ENCODE results near the gene DMRT1. TPM values are rescaled to one million over a fixed set of nuclear protein-coding genes. Genes with fewer than 3 reads are reported as not detected.

DMRT1 gene
- total RNA-seq, 1 experiment from 2014 or later: 0.47 TPM

DNA sequence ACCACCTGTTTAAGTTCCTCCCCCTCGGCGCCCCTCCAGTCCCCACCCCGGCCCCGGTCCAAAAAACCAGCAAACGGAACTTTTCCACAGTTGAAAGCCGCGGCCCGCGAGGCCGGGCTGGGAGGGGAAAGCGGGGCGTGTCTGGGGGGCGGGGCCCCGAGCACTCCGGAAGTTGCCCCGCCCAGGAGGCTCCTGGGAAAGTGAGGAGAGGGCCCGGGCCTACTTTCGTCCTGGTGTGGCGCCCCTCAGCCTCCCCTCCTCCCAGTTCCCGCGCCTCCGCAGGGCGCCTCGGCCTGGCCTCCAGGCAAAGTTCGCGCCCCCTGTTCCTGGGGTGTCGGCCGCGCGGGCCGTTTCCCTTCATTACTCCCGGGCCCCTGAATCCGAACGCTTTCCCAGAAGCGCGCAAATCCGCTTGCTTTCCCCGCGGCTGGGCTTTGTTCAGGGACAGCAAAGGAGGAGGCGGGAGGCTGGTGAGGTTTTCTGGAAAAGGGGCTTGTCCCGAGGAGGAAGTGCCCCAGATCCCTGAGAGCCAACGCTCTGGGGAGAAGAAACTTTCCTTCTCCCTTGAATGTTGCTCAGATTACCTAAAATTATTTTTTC, 130.5 kb downstream of the DMRT1 start:
- H3K9me2 ChIP-seq (ENCODE audit: insufficient read depth): no peaks in the 10 kb centered on the region
- no peak overlapping the region for H3K9ac ChIP-seq (ENCODE audit: low read length)
- TF ChIP-seq ELF1 (IDR thresholded peaks at IDR 0.05; ENCODE audit: borderline replicate concordance, low read depth) (no peak), EGR1 (IDR thresholded peaks at IDR 0.05; ENCODE audit: low read depth) (no peak), FOSL1 (IDR thresholded peaks at IDR 0.05; ENCODE audit: low read depth) (no peak), EZH2phosphoT487 (IDR thresholded peaks at IDR 0.05; ENCODE audit: borderline replicate concordance) (no peak), CBX3 (IDR thresholded peaks at IDR 0.05; ENCODE audit: low read depth) (no peak), SIN3A (IDR thresholded peaks at IDR 0.05; ENCODE audit: low read depth) (no peak), TCF7L2 (IDR thresholded peaks at IDR 0.05; ENCODE audit: borderline replicate concordance, extremely low read depth, insufficient read depth, insufficient read length) (no peak), ZFX (IDR thresholded peaks at IDR 0.05) (no peak), JUND (IDR thresholded peaks at IDR 0.05) (no peak), POLR2AphosphoS5 (IDR thresholded peaks at IDR 0.05; ENCODE audit: low read depth, low read length) (no peak), RAD21 (IDR thresholded peaks at IDR 0.05; ENCODE audit: low read depth) (no peak), CEBPB (IDR thresholded peaks at IDR 0.05; ENCODE audit: low read depth) (no peak)
- TF ChIP-seq, protein P1, sequence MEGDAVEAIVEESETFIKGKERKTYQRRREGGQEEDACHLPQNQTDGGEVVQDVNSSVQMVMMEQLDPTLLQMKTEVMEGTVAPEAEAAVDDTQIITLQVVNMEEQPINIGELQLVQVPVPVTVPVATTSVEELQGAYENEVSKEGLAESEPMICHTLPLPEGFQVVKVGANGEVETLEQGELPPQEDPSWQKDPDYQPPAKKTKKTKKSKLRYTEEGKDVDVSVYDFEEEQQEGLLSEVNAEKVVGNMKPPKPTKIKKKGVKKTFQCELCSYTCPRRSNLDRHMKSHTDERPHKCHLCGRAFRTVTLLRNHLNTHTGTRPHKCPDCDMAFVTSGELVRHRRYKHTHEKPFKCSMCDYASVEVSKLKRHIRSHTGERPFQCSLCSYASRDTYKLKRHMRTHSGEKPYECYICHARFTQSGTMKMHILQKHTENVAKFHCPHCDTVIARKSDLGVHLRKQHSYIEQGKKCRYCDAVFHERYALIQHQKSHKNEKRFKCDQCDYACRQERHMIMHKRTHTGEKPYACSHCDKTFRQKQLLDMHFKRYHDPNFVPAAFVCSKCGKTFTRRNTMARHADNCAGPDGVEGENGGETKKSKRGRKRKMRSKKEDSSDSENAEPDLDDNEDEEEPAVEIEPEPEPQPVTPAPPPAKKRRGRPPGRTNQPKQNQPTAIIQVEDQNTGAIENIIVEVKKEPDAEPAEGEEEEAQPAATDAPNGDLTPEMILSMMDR (IDR thresholded peaks at IDR 0.05 in 2 of 3, conservative IDR thresholded peaks at IDR 0.05 in 1 of 3; ENCODE audit: borderline replicate concordance in 1 of 3, insufficient read depth in 1 of 3, low read depth in 2 of 3, low read length in 2 of 3): no peak
- TF ChIP-seq, protein P2, sequence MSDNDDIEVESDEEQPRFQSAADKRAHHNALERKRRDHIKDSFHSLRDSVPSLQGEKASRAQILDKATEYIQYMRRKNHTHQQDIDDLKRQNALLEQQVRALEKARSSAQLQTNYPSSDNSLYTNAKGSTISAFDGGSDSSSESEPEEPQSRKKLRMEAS (IDR thresholded peaks at IDR 0.05): no peak
- intact Hi-C loops (cut with micrococcal nuclease): no loop called here
- H3K27me3 ChIP-seq (ENCODE audit: insufficient read depth, low read length): 0 out of 2 replicates have a peak, but pooled peaks cover 4% of the 10 kb centered on the region
- no peak for ATAC-seq
- BruUV-seq (replicated peaks): no TSS peak
- H3K4me3 ChIP-seq (replicated peaks in 1 of 2; ENCODE audit: low read depth in 1 of 2, low read length in 2 of 2): no peak overlapping the region
- H3K4me2 ChIP-seq (ENCODE audit: low read length): no peak overlapping the region
- H3K4me1 ChIP-seq (ENCODE audit: control insufficient read depth in 1 of 2, insufficient read depth in 2 of 2, low read length in 2 of 2): no peaks in the 10 kb centered on the region
- no peak overlapping the region for H2AFZ ChIP-seq (ENCODE audit: low read depth, low read length, poor library complexity, severe bottlenecking)
- DNase-seq (ENCODE audit: low read depth, low spot score): no peak
- POLR2A ChIA-PET: no interaction called here
- no peaks in the 10 kb centered on the region for H4K20me1 ChIP-seq (ENCODE audit: insufficient read depth)
- no peaks in the 10 kb centered on the region for H3K79me2 ChIP-seq (ENCODE audit: insufficient read depth, low read length)
- CTCF ChIA-PET: no interaction called here
- no peak overlapping the region for H3K27ac ChIP-seq (ENCODE audit: low read depth, low read length)
- no peaks in the 10 kb centered on the region for H3K36me3 ChIP-seq (ENCODE audit: control insufficient read depth in 1 of 2, insufficient read depth in 2 of 2, low read length in 2 of 2)
- no peaks in the 10 kb centered on the region for H3K9me3 ChIP-seq (ENCODE audit: control insufficient read depth in 1 of 2, insufficient read depth in 1 of 2, low read depth in 1 of 2, low read length in 2 of 2)
- RAD21 ChIA-PET (ENCODE audit: low non-redundant PET in 1 of 2, low total read pairs in 2 of 2, uncharacterized antibody in 2 of 2, unreplicated experiment in 2 of 2): no interaction called here
